Naive thymus-derived CD4-positive, alpha-beta T cell (primary cell): ENCODE data around the gene PTPRN2. TPM values are rescaled to one million over a fixed set of nuclear protein-coding genes. Genes with fewer than 3 reads are reported as not detected.

Experiments
- ATAC-seq: fragments of 150-1000 bp; cut with Tn5 transposase; 2 replicates; pipeline ENCODE4 v1.10.0; 2021; ENCODE audit warnings: mild to moderate bottlenecking, moderate library complexity
- CTCF ChIA-PET: fragments of 350-600 bp; sonication (Branson Sonifier 250); formaldehyde crosslinking; loops from one replicate; lab custom pipeline; 2021; ENCODE audit warnings: antibody characterized with exemption; lab: Charles Lee
- POLR2A ChIA-PET: fragments of 350-600 bp; sonication (Branson Sonifier 250); formaldehyde crosslinking; loops from one replicate; lab custom pipeline; 2021; ENCODE audit warnings: antibody characterized with exemption, inconsistent platforms; lab: Charles Lee
- DNase-seq, 9 donors: peaks; one replicate each; pipeline versions ENCODE4 v3.0.0 to v3.0.0-alpha.2; 2020 to 2022; ENCODE audit warnings: mixed read lengths in 1 of 9
- H3K27ac ChIP-seq: one replicate; pipeline ENCODE4 v1.7.0; 2013; ENCODE audit warnings: mild to moderate bottlenecking, low read depth, low read length, moderate library complexity
- H3K27me3 ChIP-seq, 2 donors: one replicate each; pipeline ENCODE4 v1.7.0; 2013; ENCODE audit warnings: low read length in 2 of 2, mild to moderate bottlenecking in 2 of 2, moderate library complexity in 2 of 2; ENCODE audit not compliant: control insufficient read depth in 2 of 2, insufficient read depth in 2 of 2
- H3K36me3 ChIP-seq, 3 experiments: 1 replicate in 2 of 3; 2 replicates in 1 of 3; pipeline ENCODE4 v1.7.0; 2013; ENCODE audit warnings: low read length in 3 of 3, mild to moderate bottlenecking in 3 of 3, moderate library complexity in 1 of 3; ENCODE audit not compliant: insufficient read depth in 3 of 3, control insufficient read depth in 2 of 3
- H3K4me1 ChIP-seq, 2 donors: one replicate each; pipeline ENCODE4 v1.7.0; 2013; ENCODE audit warnings: low read length in 2 of 2, mild to moderate bottlenecking in 2 of 2, moderate library complexity in 1 of 2; ENCODE audit not compliant: control insufficient read depth in 2 of 2, insufficient read depth in 2 of 2
- H3K4me3 ChIP-seq: 2 replicates; pipeline ENCODE4 v1.7.0; 2013; ENCODE audit warnings: mild to moderate bottlenecking, low read length
- H3K9me3 ChIP-seq, 3 experiments: 1 replicate in 2 of 3; 2 replicates in 1 of 3; pipeline ENCODE4 v1.7.0; 2013; ENCODE audit warnings: low read length in 3 of 3; ENCODE audit not compliant: control insufficient read depth in 2 of 3
- H3K27ac Mint-ChIP-seq, 9 donors: one replicate each; pipeline ENCODE4 v1.8.0; 2020 to 2022; ENCODE audit warnings: mixed read lengths in 9 of 9, mild to moderate bottlenecking in 8 of 9, moderate library complexity in 5 of 9, inconsistent platforms in 2 of 9
- H3K27me3 Mint-ChIP-seq, 5 donors: one replicate each; pipeline ENCODE4 v1.8.0; 2021 to 2022; ENCODE audit warnings: mixed read lengths in 5 of 5, mild to moderate bottlenecking in 1 of 5
- H3K36me3 Mint-ChIP-seq, 5 donors: one replicate each; pipeline ENCODE4 v1.8.0; 2020 to 2022; ENCODE audit warnings: mixed read lengths in 5 of 5, mild to moderate bottlenecking in 3 of 5, inconsistent platforms in 1 of 5
- H3K4me1 Mint-ChIP-seq, 7 donors: one replicate each; pipeline ENCODE4 v1.8.0; 2020 to 2022; ENCODE audit warnings: mixed read lengths in 7 of 7, mild to moderate bottlenecking in 3 of 7, inconsistent platforms in 1 of 7
- H3K4me3 Mint-ChIP-seq, 10 donors: one replicate each; pipeline ENCODE4 v1.8.0; 2020 to 2022; ENCODE audit warnings: mild to moderate bottlenecking in 10 of 10, mixed read lengths in 10 of 10, moderate library complexity in 6 of 10, inconsistent platforms in 2 of 10
- H3K9me3 Mint-ChIP-seq, 11 donors: one replicate each; pipeline ENCODE4 v1.8.0; 2020 to 2022; ENCODE audit warnings: mixed read lengths in 11 of 11, mild to moderate bottlenecking in 4 of 11, inconsistent platforms in 1 of 11, moderate library complexity in 1 of 11
- intact Hi-C, 2 donors: fragments of 100-400 bp; cut with micrococcal nuclease; formaldehyde crosslinking; loops; one replicate each; pipeline ENCODE4 v1.15.1; 2023
- polyA plus RNA-seq, 2 donors: library from polyadenylated mRNA; unstranded; fragments of 300-500 nt; fragmentation: Illumina TruSeq; gene quantifications; one replicate each; pipeline ENCODE4 v1.2.3, GENCODE V29; 2021
- total RNA-seq, 6 experiments: library from RNA in 5 of 6; stranded (reverse) in 5 of 6; gene quantifications; 1 replicate in 5 of 6; 2 replicates in 1 of 6; pipeline ENCODE4 v1.2.3 and lab custom pipeline; 2021 to 2026

Gene PTPRN2
- total and polyA plus RNA-seq, 7 experiments from 2014 or later = 0.58 to 2.3 (median 1.4) TPM

DNA sequence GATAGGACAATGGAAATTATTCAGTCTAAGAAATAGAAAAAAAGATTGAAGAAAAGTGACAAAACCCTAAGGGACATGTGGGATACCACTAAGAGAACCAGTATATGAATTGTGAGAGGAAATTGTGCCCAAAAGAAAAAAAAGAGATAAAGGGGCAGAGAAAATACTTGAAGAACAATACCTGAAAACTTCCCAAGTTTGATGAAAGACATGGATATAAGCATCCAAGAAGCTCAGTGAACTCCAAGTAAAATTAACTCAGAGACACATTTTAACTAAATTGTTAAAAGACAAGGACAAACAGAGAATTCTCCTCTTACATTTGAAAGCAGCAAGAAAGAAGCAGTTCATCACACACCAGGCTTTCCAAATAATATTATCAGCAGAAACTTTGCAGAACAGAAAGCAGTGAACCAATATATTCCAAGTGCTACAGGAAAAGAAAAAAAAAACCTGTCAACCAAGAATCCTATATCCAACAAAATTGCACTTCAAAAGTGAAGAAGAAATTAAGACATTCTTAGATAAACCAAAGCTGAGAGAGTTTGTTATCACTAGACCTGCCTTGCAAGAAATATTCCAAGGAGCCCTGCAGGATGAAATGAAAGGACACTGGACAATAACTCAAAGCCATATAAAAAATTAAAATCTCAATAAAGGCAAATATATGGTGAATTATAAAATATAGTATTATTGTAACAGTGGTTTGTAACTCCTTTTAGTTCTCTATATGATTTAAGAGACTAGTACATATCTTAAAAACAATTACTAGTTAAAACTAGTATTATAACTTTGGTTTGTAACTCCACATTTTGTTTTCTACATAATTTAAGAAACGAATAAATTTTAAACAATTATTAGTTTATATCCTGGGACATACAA is 470.0 kb downstream of the PTPRN2 start:
- no peak overlapping the region for H3K4me3 ChIP-seq
- intact Hi-C loops = no loop called here
- Mint-ChIP-seq H3K9me3 (peaks cover 13 to 79% (median 29%) of the 10 kb centered on the region in 11 donors), H3K36me3 (peaks cover 0 to 9% (median 4%) of the 10 kb centered on the region in 5 donors), H3K27me3 (peaks cover 0 to 13% (median 8%) of the 10 kb centered on the region in 5 donors), H3K27ac (no peak overlapping the region), H3K4me3 (no peak overlapping the region), H3K4me1 (no peaks in the 10 kb centered on the region)
- H3K9me3 ChIP-seq = peaks cover 0 to 43% (median 0%) of the 10 kb centered on the region in 3 experiments
- no peaks in the 10 kb centered on the region for H3K4me1 ChIP-seq
- DNase-seq (no peak), ATAC-seq (no peak)
- POLR2A ChIA-PET = no interaction called here
- H3K27ac ChIP-seq = no peak overlapping the region
- CTCF ChIA-PET = no interaction called here
- H3K36me3 ChIP-seq = no peaks in the 10 kb centered on the region
- no peaks in the 10 kb centered on the region for H3K27me3 ChIP-seq

DNA sequence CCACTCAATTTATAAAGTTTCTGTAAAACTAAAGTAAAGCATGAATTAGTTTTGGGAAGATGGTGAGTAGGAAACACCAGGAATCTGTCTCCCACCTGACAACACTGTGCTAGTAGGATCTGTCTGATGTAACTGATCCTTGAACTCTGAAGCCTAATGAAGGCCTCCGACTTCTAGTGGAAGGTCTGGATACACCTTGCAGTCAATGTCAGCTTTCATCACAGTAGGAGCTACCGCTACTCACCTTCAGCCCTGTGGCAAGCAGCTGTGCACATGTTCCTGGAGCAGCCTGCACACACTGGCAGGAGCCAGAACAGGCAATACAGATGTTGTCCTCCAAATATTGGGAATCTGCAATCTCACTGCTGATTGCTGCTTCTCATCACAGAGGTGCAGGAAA is 471.4 kb downstream of the PTPRN2 start:
- peaks cover 10 to 79% (median 35%) of the 10 kb centered on the region in 11 donors for H3K9me3 Mint-ChIP-seq
- no peaks in the 10 kb centered on the region for H3K4me1 Mint-ChIP-seq
- ChIA-PET CTCF (no interaction called here), POLR2A (no interaction called here)
- H3K36me3 ChIP-seq = no peaks in the 10 kb centered on the region
- no peak overlapping the region for H3K27ac Mint-ChIP-seq
- ATAC-seq (no peak), DNase-seq (no peak)
- H3K9me3 ChIP-seq = peaks cover 0 to 43% (median 0%) of the 10 kb centered on the region in 3 experiments
- H3K27ac ChIP-seq = no peak overlapping the region
- H3K36me3 Mint-ChIP-seq = peaks cover 0 to 12% (median 4%) of the 10 kb centered on the region in 5 donors
- no peak overlapping the region for H3K4me3 ChIP-seq
- H3K27me3 Mint-ChIP-seq = peaks cover 0 to 11% (median 6%) of the 10 kb centered on the region in 5 donors
- no peaks in the 10 kb centered on the region for H3K4me1 ChIP-seq
- H3K4me3 Mint-ChIP-seq = no peak overlapping the region
- intact Hi-C loops = no loop called here
- no peaks in the 10 kb centered on the region for H3K27me3 ChIP-seq

- Histone ChIP-seq H3K4me3 (no peak overlapping the region), H3K36me3 (no peaks in the 10 kb centered on the region), H3K9me3 (peaks cover 0 to 37% (median 0%) of the 10 kb centered on the region in 3 experiments), H3K4me1 (no peaks in the 10 kb centered on the region), H3K27me3 (no peaks in the 10 kb centered on the region), H3K27ac (no peak overlapping the region)
- no peak for DNase-seq
- POLR2A ChIA-PET = no interaction called here
- Mint-ChIP-seq H3K27me3 (peaks cover 0 to 9% (median 6%) of the 10 kb centered on the region in 5 donors), H3K4me3 (no peak overlapping the region), H3K4me1 (no peaks in the 10 kb centered on the region), H3K9me3 (peaks cover 13 to 70% (median 33%) of the 10 kb centered on the region in 11 donors), H3K27ac (no peak overlapping the region), H3K36me3 (peaks cover 0 to 12% (median 2%) of the 10 kb centered on the region in 5 donors)
- CTCF ChIA-PET = no interaction called here
- intact Hi-C loops = no loop called here
- ATAC-seq = no peak
Measured at GRCh38 chr7:158114056-158114850, 473.4 kb downstream of the PTPRN2 start.

DNA sequence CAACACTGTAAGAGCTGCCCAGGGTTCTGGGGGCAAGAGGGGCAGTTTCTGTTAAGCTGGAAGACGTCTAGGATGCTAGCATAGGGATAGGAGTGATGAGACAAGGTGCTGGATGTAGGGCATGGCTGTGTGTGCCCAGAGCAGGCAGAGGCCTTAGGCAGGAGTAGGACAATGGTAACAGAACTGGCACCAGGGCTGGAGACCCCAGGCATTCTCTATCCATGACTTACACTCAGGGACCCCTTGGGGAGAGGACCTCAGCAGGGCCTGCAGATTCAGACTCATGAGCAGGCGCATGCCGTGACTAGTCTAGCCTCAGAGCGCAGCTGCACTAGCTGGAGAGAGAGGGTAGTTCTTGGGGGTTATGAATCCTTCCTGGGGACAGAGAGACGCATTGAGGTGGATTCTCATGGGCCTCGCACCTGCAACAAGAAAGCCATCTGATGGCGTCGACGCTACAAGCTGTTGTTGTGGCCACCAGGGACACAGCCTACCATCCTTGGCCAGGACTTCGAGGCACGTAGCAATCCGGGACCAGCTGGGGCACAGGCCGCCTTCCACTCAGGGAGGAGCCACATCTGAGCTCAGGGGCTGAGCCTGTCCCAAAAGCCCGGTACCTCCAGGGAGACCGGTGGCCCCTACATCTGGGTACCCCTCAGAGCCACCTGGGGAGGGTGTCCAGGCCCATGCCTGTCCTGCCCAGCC is 474.1 kb downstream of the PTPRN2 start:
- Mint-ChIP-seq H3K4me1 (no peaks in the 10 kb centered on the region), H3K36me3 (peaks cover 0 to 12% (median 0%) of the 10 kb centered on the region in 5 donors), H3K27ac (no peak overlapping the region), H3K4me3 (no peak overlapping the region), H3K27me3 (peaks cover 0 to 14% (median 6%) of the 10 kb centered on the region in 5 donors), H3K9me3 (peaks cover 10 to 62% (median 33%) of the 10 kb centered on the region in 11 donors)
- intact Hi-C loops = no loop called here
- H3K9me3 ChIP-seq = peaks cover 0 to 35% (median 0%) of the 10 kb centered on the region in 3 experiments
- POLR2A ChIA-PET = no interaction called here
- CTCF ChIA-PET = no interaction called here
- H3K27ac ChIP-seq = no peak overlapping the region
- no peaks in the 10 kb centered on the region for H3K4me1 ChIP-seq
- no peaks in the 10 kb centered on the region for H3K36me3 ChIP-seq
- no peaks in the 10 kb centered on the region for H3K27me3 ChIP-seq
- no peak for DNase-seq
- H3K4me3 ChIP-seq = no peak overlapping the region
- ATAC-seq = no peak

DNA sequence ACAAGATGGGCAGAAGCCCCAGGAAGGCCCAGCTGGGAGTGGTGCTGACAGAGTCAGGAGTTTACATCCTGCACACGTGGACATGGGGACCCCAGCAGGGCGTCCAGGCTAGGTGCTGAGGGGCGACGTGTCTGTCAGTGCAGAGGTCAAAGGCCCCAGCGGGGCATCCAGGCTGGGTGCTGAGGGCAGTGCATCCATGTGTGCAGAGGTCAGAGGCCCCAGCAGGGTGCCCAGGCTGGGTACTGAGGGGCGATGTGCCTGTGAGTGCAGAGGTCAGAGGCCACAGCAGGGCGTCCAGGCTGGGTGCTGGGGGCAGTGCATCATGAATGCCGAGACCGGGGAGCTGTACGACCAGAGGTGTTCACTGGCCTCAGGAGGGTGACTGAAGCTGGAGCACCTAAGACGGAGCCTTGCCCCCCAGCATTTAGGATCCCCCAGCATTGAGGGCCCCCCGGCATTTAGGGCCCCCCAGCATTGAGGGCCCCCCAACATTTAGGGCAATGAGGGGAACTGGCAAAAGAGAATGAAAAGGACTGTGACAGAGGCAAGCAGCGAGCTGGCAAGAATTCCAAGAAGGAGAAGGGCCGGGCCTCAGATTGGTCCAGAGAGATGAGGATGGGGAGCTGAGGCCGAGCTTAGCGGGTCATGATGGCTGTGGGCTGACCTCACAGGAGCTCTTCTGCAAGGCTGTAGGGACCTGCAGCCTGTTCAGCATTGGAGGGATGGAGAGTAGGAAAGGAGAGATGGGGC is 474.9 kb downstream of the PTPRN2 start:
- peaks cover 10 to 55% (median 28%) of the 10 kb centered on the region in 11 donors for H3K9me3 Mint-ChIP-seq
- peaks cover 0 to 12% (median 0%) of the 10 kb centered on the region in 5 donors for H3K36me3 Mint-ChIP-seq
- peaks cover 0 to 32% (median 0%) of the 10 kb centered on the region in 3 experiments for H3K9me3 ChIP-seq
- no peaks in the 10 kb centered on the region for H3K4me1 Mint-ChIP-seq
- intact Hi-C loops = no loop called here
- no peaks in the 10 kb centered on the region for H3K4me1 ChIP-seq
- POLR2A ChIA-PET = no interaction called here
- H3K36me3 ChIP-seq = no peaks in the 10 kb centered on the region
- ATAC-seq (no peak), DNase-seq (no peak)
- H3K27ac ChIP-seq = no peak overlapping the region
- no peak overlapping the region for H3K4me3 ChIP-seq
- no peaks in the 10 kb centered on the region for H3K27me3 ChIP-seq
- H3K4me3 Mint-ChIP-seq = no peak overlapping the region
- CTCF ChIA-PET = no interaction called here
- no peak overlapping the region for H3K27ac Mint-ChIP-seq
- peaks cover 0 to 21% (median 6%) of the 10 kb centered on the region in 5 donors for H3K27me3 Mint-ChIP-seq
